ENCODE data around the gene ATL1. TPM values are rescaled to one million over a fixed set of nuclear protein-coding genes. Genes with fewer than 3 reads are reported as not detected.

Gene ATL1
- total and polyA plus RNA-seq, 2 of the 8 experiments (the other 6 are each of a cell fraction or from before 2014, with no cell fraction given) = 4.0 to 5.9 TPM

DNA sequence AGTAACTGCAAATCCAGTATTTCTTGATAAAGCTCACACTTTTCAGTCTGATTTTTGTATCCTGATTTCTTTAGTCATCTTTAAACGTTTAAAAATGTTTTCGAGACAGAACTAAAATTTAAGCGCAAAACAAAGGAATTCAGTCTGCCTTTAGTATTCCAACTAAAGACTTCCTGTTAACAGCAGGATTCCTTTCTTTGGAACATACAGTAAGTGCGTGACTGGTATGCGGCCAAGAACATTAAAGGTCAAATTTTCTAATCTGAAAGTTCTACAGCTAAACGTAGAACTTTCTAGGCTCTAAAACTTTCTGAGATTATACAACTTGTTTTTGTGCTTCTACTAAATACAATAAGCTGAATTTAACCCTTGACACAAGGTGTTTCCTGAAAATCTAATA is 98.3 kb downstream of the ATL1 start (continued):
- TF ChIP-seq, protein P1, sequence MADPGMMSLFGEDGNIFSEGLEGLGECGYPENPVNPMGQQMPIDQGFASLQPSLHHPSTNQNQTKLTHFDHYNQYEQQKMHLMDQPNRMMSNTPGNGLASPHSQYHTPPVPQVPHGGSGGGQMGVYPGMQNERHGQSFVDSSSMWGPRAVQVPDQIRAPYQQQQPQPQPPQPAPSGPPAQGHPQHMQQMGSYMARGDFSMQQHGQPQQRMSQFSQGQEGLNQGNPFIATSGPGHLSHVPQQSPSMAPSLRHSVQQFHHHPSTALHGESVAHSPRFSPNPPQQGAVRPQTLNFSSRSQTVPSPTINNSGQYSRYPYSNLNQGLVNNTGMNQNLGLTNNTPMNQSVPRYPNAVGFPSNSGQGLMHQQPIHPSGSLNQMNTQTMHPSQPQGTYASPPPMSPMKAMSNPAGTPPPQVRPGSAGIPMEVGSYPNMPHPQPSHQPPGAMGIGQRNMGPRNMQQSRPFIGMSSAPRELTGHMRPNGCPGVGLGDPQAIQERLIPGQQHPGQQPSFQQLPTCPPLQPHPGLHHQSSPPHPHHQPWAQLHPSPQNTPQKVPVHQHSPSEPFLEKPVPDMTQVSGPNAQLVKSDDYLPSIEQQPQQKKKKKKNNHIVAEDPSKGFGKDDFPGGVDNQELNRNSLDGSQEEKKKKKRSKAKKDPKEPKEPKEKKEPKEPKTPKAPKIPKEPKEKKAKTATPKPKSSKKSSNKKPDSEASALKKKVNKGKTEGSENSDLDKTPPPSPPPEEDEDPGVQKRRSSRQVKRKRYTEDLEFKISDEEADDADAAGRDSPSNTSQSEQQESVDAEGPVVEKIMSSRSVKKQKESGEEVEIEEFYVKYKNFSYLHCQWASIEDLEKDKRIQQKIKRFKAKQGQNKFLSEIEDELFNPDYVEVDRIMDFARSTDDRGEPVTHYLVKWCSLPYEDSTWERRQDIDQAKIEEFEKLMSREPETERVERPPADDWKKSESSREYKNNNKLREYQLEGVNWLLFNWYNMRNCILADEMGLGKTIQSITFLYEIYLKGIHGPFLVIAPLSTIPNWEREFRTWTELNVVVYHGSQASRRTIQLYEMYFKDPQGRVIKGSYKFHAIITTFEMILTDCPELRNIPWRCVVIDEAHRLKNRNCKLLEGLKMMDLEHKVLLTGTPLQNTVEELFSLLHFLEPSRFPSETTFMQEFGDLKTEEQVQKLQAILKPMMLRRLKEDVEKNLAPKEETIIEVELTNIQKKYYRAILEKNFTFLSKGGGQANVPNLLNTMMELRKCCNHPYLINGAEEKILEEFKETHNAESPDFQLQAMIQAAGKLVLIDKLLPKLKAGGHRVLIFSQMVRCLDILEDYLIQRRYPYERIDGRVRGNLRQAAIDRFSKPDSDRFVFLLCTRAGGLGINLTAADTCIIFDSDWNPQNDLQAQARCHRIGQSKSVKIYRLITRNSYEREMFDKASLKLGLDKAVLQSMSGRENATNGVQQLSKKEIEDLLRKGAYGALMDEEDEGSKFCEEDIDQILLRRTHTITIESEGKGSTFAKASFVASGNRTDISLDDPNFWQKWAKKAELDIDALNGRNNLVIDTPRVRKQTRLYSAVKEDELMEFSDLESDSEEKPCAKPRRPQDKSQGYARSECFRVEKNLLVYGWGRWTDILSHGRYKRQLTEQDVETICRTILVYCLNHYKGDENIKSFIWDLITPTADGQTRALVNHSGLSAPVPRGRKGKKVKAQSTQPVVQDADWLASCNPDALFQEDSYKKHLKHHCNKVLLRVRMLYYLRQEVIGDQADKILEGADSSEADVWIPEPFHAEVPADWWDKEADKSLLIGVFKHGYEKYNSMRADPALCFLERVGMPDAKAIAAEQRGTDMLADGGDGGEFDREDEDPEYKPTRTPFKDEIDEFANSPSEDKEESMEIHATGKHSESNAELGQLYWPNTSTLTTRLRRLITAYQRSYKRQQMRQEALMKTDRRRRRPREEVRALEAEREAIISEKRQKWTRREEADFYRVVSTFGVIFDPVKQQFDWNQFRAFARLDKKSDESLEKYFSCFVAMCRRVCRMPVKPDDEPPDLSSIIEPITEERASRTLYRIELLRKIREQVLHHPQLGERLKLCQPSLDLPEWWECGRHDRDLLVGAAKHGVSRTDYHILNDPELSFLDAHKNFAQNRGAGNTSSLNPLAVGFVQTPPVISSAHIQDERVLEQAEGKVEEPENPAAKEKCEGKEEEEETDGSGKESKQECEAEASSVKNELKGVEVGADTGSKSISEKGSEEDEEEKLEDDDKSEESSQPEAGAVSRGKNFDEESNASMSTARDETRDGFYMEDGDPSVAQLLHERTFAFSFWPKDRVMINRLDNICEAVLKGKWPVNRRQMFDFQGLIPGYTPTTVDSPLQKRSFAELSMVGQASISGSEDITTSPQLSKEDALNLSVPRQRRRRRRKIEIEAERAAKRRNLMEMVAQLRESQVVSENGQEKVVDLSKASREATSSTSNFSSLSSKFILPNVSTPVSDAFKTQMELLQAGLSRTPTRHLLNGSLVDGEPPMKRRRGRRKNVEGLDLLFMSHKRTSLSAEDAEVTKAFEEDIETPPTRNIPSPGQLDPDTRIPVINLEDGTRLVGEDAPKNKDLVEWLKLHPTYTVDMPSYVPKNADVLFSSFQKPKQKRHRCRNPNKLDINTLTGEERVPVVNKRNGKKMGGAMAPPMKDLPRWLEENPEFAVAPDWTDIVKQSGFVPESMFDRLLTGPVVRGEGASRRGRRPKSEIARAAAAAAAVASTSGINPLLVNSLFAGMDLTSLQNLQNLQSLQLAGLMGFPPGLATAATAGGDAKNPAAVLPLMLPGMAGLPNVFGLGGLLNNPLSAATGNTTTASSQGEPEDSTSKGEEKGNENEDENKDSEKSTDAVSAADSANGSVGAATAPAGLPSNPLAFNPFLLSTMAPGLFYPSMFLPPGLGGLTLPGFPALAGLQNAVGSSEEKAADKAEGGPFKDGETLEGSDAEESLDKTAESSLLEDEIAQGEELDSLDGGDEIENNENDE (IDR thresholded peaks at IDR 0.05; ENCODE audit: insufficient replicate concordance, low read length) = peak; percentile 92

All from H1 (cell line).